Smooth muscle cell (in vitro differentiated cells): ENCODE results near the gene HNF1A. TPM values are rescaled to one million over a fixed set of nuclear protein-coding genes. Genes with fewer than 3 reads are reported as not detected.

Experiments used
- DNase-seq: peaks from one replicate; lab custom pipeline; 2025; ENCODE audit not compliant: unreplicated experiment; lab: John Stamatoyannopoulos, UW
- H2AFZ ChIP-seq: fragments of 200-600 bp; sonication (generic); 2 replicates; pipeline ENCODE4 v1.6.0; 2016; ENCODE audit warnings: antibody characterized with exemption, low read depth, mild to moderate bottlenecking
- H3F3A ChIP-seq: fragments of 200-600 bp; sonication (generic); 2 replicates; pipeline ENCODE4 v1.6.0; 2017; ENCODE audit warnings: antibody characterized with exemption, low read depth
- H3K27ac ChIP-seq: fragments of 200-600 bp; sonication (generic); 2 replicates; pipeline ENCODE4 v1.5.1; 2016; ENCODE audit warnings: low read depth, mild to moderate bottlenecking
- H3K27me3 ChIP-seq: fragments of 200-600 bp; sonication (generic); 2 replicates; pipeline ENCODE4 v1.6.1; 2016; ENCODE audit warnings: low read depth, mild to moderate bottlenecking
- H3K36me3 ChIP-seq: fragments of 200-600 bp; sonication (generic); 2 replicates; pipeline ENCODE4 v1.5.1; 2016; ENCODE audit warnings: low read depth
- H3K4me1 ChIP-seq: fragments of 200-600 bp; sonication (generic); 2 replicates; pipeline ENCODE4 v1.5.1; 2016; ENCODE audit warnings: low read depth
- H3K4me2 ChIP-seq: fragments of 200-600 bp; sonication (generic); 2 replicates; pipeline ENCODE4 v1.6.0; 2016; ENCODE audit warnings: mild to moderate bottlenecking
- H3K4me3 ChIP-seq: fragments of 200-600 bp; sonication (generic); 2 replicates; pipeline ENCODE4 v1.5.1; 2016; ENCODE audit warnings: mild to moderate bottlenecking
- H3K79me2 ChIP-seq: fragments of 200-600 bp; sonication (generic); 2 replicates; pipeline ENCODE4 v1.6.0; 2016; ENCODE audit warnings: low read depth, mild to moderate bottlenecking
- H3K9ac ChIP-seq: fragments of 200-600 bp; sonication (generic); 2 replicates; pipeline ENCODE4 v1.6.0; 2016; ENCODE audit warnings: low read depth
- H3K9me3 ChIP-seq: fragments of 200-600 bp; sonication (generic); replicated peaks from 2 replicates; pipeline ENCODE4 v1.5.1; 2016; ENCODE audit warnings: low read depth
- H4K20me1 ChIP-seq: fragments of 200-600 bp; sonication (generic); 2 replicates; pipeline ENCODE4 v1.6.0; 2016; ENCODE audit warnings: low read depth
- WGBS: methylation state at CpG from one replicate; pipeline ENCODE4 v1.1.7; 2016; ENCODE audit warnings: low lambda C conversion rate; 5-methylcytosine and 5-hydroxymethylcytosine counted together
- polyA plus RNA-seq: library from polyadenylated mRNA; unstranded; fragments of >200 nt; fragmentation: Nextera tagmentation; extraction: Ambion mirVana; gene quantifications from 2 replicates; pipeline ENCODE4 v1.2.1, GENCODE V29; 2016
- total RNA-seq: library from RNA; depleted of rRNA; stranded (reverse); fragments of >200 nt; gene quantifications from 2 replicates; pipeline ENCODE4 v1.2.3, GENCODE V29; 2014
- TF ChIP-seq, protein P1 (sequence below): fragments of 200-600 bp; sonication (generic); IDR thresholded peaks from 2 replicates; pipeline ENCODE4 v1.5.1; 2017; ENCODE audit warnings: borderline replicate concordance, mild to moderate bottlenecking, antibody characterized with exemption; ENCODE audit not compliant: insufficient read depth, poor library complexity, severe bottlenecking

HNF1A gene
- total and polyA plus RNA-seq, 2 experiments from 2014 or later: 0.09 TPM; not detected in 1

DNA sequence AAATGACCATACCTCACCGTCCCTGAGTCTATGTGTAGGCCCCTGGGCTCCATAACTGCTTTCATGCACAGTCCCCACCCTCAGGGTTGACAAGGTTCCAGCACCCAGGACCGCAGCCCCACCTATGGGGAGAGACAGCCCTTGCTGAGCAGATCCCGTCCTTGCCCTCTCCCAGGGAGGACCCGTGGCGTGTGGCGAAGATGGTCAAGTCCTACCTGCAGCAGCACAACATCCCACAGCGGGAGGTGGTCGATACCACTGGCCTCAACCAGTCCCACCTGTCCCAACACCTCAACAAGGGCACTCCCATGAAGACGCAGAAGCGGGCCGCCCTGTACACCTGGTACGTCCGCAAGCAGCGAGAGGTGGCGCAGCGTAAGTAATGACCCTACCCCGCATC, 10.3 kb downstream of the HNF1A start:
- 93% methylated on average over 17 of the region's 17 CpGs for WGBS

DNA sequence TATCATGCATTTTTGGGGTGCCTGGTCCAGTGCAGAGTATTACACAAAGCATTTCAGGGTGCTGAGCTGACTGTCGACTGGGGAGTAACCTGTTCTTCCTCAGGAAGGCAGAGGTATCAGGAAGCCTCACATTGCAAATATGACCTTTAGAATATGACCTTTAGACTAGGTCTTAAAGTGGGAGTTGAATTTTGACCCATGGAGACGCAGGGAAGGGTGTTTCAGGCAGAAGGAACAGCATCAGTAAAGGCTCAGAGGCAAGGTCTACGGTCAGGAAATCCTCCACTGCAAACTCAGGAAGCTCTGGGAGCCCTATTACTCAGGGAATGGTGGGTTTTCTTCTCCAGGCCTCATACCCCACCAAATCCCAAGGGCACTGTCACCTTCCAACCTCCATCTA, 11.3 kb downstream of the HNF1A start:
- Histone ChIP-seq H4K20me1 (no peaks in the 10 kb centered on the region), H3K27ac (no peak overlapping the region), H3F3A (no peaks in the 10 kb centered on the region), H3K4me1 (no peaks in the 10 kb centered on the region), H3K4me3 (no peak overlapping the region), H3K9me3 (no peaks in the 10 kb centered on the region), H3K9ac (no peak overlapping the region), H3K79me2 (no peaks in the 10 kb centered on the region), H2AFZ (no peak overlapping the region), H3K27me3 (peaks cover 12% of the 10 kb centered on the region), H3K4me2 (no peak overlapping the region), H3K36me3 (no peaks in the 10 kb centered on the region)
- 86% methylated on average over 3 of the region's 3 CpGs for WGBS
- DNase-seq: no peak
- TF ChIP-seq, protein P1, sequence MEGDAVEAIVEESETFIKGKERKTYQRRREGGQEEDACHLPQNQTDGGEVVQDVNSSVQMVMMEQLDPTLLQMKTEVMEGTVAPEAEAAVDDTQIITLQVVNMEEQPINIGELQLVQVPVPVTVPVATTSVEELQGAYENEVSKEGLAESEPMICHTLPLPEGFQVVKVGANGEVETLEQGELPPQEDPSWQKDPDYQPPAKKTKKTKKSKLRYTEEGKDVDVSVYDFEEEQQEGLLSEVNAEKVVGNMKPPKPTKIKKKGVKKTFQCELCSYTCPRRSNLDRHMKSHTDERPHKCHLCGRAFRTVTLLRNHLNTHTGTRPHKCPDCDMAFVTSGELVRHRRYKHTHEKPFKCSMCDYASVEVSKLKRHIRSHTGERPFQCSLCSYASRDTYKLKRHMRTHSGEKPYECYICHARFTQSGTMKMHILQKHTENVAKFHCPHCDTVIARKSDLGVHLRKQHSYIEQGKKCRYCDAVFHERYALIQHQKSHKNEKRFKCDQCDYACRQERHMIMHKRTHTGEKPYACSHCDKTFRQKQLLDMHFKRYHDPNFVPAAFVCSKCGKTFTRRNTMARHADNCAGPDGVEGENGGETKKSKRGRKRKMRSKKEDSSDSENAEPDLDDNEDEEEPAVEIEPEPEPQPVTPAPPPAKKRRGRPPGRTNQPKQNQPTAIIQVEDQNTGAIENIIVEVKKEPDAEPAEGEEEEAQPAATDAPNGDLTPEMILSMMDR: no peak

More for the DNA sequence above, 10.3 kb downstream of the HNF1A start:
- no peak overlapping the region for H3K4me3 ChIP-seq
- TF ChIP-seq, protein P1: no peak
- H3K27me3 ChIP-seq: peaks cover 12% of the 10 kb centered on the region
- no peak for DNase-seq
- no peak overlapping the region for H3K4me2 ChIP-seq
- no peaks in the 10 kb centered on the region for H3K9me3 ChIP-seq
- no peaks in the 10 kb centered on the region for H3K36me3 ChIP-seq
- H3F3A ChIP-seq: no peaks in the 10 kb centered on the region
- no peak overlapping the region for H2AFZ ChIP-seq
- no peaks in the 10 kb centered on the region for H3K79me2 ChIP-seq
- no peaks in the 10 kb centered on the region for H4K20me1 ChIP-seq
- H3K4me1 ChIP-seq: no peaks in the 10 kb centered on the region
- H3K27ac ChIP-seq: no peak overlapping the region
- H3K9ac ChIP-seq: no peak overlapping the region

DNA sequence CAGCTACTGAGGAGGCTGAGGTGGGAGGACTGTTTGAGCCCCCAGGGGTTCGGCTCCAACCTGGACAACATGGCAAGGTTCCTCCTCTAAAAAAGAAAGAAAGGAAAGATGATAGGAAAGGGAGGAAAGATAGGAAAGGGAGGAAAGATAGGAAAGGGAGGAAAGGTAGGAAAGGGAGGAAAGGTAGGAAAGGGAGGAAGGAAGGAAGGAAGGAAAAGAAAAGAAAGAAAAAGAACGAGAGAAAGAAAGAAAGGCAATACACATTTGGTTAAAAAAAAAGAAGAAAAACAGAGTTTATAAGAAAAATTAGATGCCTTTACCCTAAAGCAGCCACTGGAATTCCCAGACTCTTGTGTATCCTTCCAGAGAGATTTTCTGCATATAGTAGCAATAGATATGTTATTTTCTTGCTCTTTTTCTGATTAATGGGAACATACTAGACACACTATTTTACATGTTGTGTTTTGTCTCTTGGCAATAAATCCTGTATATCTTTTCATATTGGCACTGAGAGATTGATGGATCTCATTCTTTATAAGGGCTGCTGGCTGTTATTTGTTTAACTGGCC, 12.2 kb downstream of the HNF1A start:
- no peaks in the 10 kb centered on the region for H3K4me1 ChIP-seq
- TF ChIP-seq, protein P1: no peak
- no peaks in the 10 kb centered on the region for H3K36me3 ChIP-seq
- no peak overlapping the region for H3K4me2 ChIP-seq
- H3K9me3 ChIP-seq: no peaks in the 10 kb centered on the region
- WGBS: 74% methylated on average over 2 of the region's 2 CpGs
- H3K9ac ChIP-seq: no peak overlapping the region
- no peak overlapping the region for H2AFZ ChIP-seq
- no peaks in the 10 kb centered on the region for H3F3A ChIP-seq
- no peak overlapping the region for H3K4me3 ChIP-seq
- peaks cover 12% of the 10 kb centered on the region for H3K27me3 ChIP-seq
- no peak for DNase-seq
- no peaks in the 10 kb centered on the region for H4K20me1 ChIP-seq
- H3K79me2 ChIP-seq: no peaks in the 10 kb centered on the region
- H3K27ac ChIP-seq: no peak overlapping the region

DNA sequence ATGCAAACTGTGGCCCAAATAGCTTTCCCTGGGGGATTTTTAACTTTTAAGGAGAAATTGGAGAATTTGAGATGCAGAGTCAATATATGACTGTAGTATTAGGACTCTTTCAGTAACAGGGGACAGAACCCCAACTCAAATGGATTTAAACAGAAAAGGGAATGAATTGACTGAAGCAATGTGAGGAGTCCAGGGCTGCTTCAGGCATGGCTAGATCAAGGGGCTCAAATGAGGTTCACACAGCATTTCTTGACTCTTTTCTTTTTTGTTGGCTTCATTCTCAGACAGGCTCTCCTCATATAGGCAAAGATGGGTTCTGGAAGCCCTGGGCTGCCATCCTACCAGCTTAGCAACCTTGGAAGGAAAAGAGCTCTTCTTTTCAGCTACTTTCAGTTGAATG, 13.6 kb downstream of the HNF1A start:
- DNase-seq: no peak
- Histone ChIP-seq H3F3A (no peaks in the 10 kb centered on the region), H3K4me1 (no peaks in the 10 kb centered on the region), H3K27ac (no peak overlapping the region), H3K36me3 (no peaks in the 10 kb centered on the region), H2AFZ (no peak overlapping the region), H4K20me1 (no peaks in the 10 kb centered on the region), H3K27me3 (peaks cover 12% of the 10 kb centered on the region), H3K79me2 (no peaks in the 10 kb centered on the region), H3K9me3 (no peaks in the 10 kb centered on the region), H3K4me2 (no peak overlapping the region), H3K9ac (no peak overlapping the region), H3K4me3 (no peak overlapping the region)
- TF ChIP-seq, protein P1: no peak
